Small intestine (tissue), 7 donors: ENCODE results near the gene C10orf67. TPM values are rescaled to one million over a fixed set of nuclear protein-coding genes. Genes with fewer than 3 reads are reported as not detected.

Source experiments
- DNase-seq, 2 donors: peaks; one replicate each; pipeline versions ENCODE4 v3.0.0 to v3.0.0-alpha.2; 2013
- FAIRE-seq: peaks from 2 replicates; lab custom pipeline; 2012; peaks lifted over from hg19 to GRCh38; lab: Jason Lieb, UNC
- H3K27ac ChIP-seq, 3 donors: one replicate each; pipeline ENCODE4 v1.5.1; 2013; ENCODE audit warnings: low read length in 2 of 3, mild to moderate bottlenecking in 2 of 3, control low read depth in 1 of 3, inconsistent platforms in 1 of 3, low read depth in 1 of 3, moderate library complexity in 1 of 3
- H3K27me3 ChIP-seq, 3 donors: one replicate each; pipeline ENCODE4 v1.6.1; 2013; ENCODE audit warnings: low read length in 3 of 3, inconsistent platforms in 1 of 3; ENCODE audit not compliant: control insufficient read depth in 3 of 3, insufficient read depth in 3 of 3
- H3K36me3 ChIP-seq, 3 donors: one replicate each; pipeline ENCODE4 v1.6.1; 2013; ENCODE audit warnings: low read length in 3 of 3, inconsistent platforms in 1 of 3, low read depth in 1 of 3, mild to moderate bottlenecking in 1 of 3, moderate library complexity in 1 of 3; ENCODE audit not compliant: control insufficient read depth in 3 of 3, insufficient read depth in 2 of 3
- H3K4me1 ChIP-seq, 3 donors: one replicate each; pipeline ENCODE4 v1.6.1; 2013; ENCODE audit warnings: low read length in 2 of 3, inconsistent platforms in 1 of 3, low read depth in 1 of 3, mild to moderate bottlenecking in 1 of 3, moderate library complexity in 1 of 3; ENCODE audit not compliant: control insufficient read depth in 3 of 3, insufficient read depth in 2 of 3
- H3K4me3 ChIP-seq, 3 donors: one replicate each; pipeline ENCODE4 v1.5.1; 2013; ENCODE audit warnings: low read length in 3 of 3, control low read depth in 1 of 3, inconsistent platforms in 1 of 3, low read depth in 1 of 3, mild to moderate bottlenecking in 1 of 3, moderate library complexity in 1 of 3
- H3K9me3 ChIP-seq, 2 donors: one replicate each; pipeline ENCODE4 v1.6.1; 2013; ENCODE audit warnings: low read depth in 1 of 2, low read length in 1 of 2; ENCODE audit not compliant: control insufficient read depth in 2 of 2, insufficient read depth in 1 of 2
- WGBS, 3 donors: extraction: QIAGEN DNeasy Blood & Tissue Kit; methylation state at CpG; one replicate each; pipeline ENCODE4 v1.1.7; 2013; 5-methylcytosine and 5-hydroxymethylcytosine counted together
- polyA plus RNA-seq, 4 donors: library from polyadenylated mRNA; stranded (reverse) in 3 of 4; unstranded in 1 of 4; fragments of 200-250 nt in 3 of 4; fragments of 120-200 nt in 1 of 4; gene quantifications; one replicate each; pipeline versions ENCODE4 v1.2.1 to v1.2.3, GENCODE V29; 2013
- donor health status: healthy with polysubstance abuse.
- donor health status: control.
- donor health status: control.
- donor health status: Bipolar disorder and iron deficiency.
- donor health status: healthy.

C10orf67 gene
- polyA plus RNA-seq, 4 donors = 0.07 to 0.10 TPM; not detected in 2

GRCh38 chr10:23325132-23325531 is 19.5 kb downstream of the C10orf67 start:
- no peak overlapping the region for H3K27ac ChIP-seq
- 85 to 94% (median 94%) methylated on average over 1 of the region's 1 CpG for WGBS, 3 donors
- peaks cover 0 to 2% of the 10 kb centered on the region in 2 donors for H3K9me3 ChIP-seq
- H3K4me3 ChIP-seq = no peak overlapping the region
- no peaks in the 10 kb centered on the region for H3K4me1 ChIP-seq
- peaks cover 0 to 4% (median 0%) of the 10 kb centered on the region in 3 donors for H3K27me3 ChIP-seq
- DNase-seq (no peak), FAIRE-seq (no peak)
- H3K36me3 ChIP-seq = no peaks in the 10 kb centered on the region

GRCh38 chr10:23324351-23324750 is 20.2 kb downstream of the C10orf67 start:
- WGBS, 3 donors = 92 to 100% (median 96%) methylated on average over 1 of the region's 1 CpG
- peaks cover 0 to 4% (median 0%) of the 10 kb centered on the region in 3 donors for H3K27me3 ChIP-seq
- no peaks in the 10 kb centered on the region for H3K9me3 ChIP-seq
- FAIRE-seq (no peak), DNase-seq (no peak)
- no peaks in the 10 kb centered on the region for H3K4me1 ChIP-seq
- H3K36me3 ChIP-seq = no peaks in the 10 kb centered on the region
- no peak overlapping the region for H3K27ac ChIP-seq
- no peak overlapping the region for H3K4me3 ChIP-seq

GRCh38 chr10:23322082-23322481 is 22.5 kb downstream of the C10orf67 start:
- no peaks in the 10 kb centered on the region for H3K4me1 ChIP-seq
- no peak for DNase-seq
- no peaks in the 10 kb centered on the region for H3K36me3 ChIP-seq
- FAIRE-seq = no peak
- peaks cover 0 to 4% (median 0%) of the 10 kb centered on the region in 3 donors for H3K27me3 ChIP-seq
- 71 to 85% (median 82%) methylated on average over 1 of the region's 1 CpG for WGBS, 3 donors
- H3K27ac ChIP-seq = no peak overlapping the region
- H3K9me3 ChIP-seq = peaks cover 0 to 2% of the 10 kb centered on the region in 2 donors
- no peak overlapping the region for H3K4me3 ChIP-seq

GRCh38 chr10:23319835-23320234 is 24.8 kb downstream of the C10orf67 start:
- 87 to 94% (median 88%) methylated on average over 4 of the region's 4 CpGs for WGBS, 3 donors
- DNase-seq (no peak), FAIRE-seq (no peak)
- no peak overlapping the region for H3K4me3 ChIP-seq
- H3K9me3 ChIP-seq = peaks cover 0 to 11% of the 10 kb centered on the region in 2 donors
- no peaks in the 10 kb centered on the region for H3K36me3 ChIP-seq
- H3K27me3 ChIP-seq = peaks cover 0 to 4% (median 0%) of the 10 kb centered on the region in 3 donors
- H3K27ac ChIP-seq = no peak overlapping the region
- no peaks in the 10 kb centered on the region for H3K4me1 ChIP-seq

GRCh38 chr10:23318359-23318758 is 26.2 kb downstream of the C10orf67 start:
- FAIRE-seq (no peak), DNase-seq (no peak)
- Histone ChIP-seq H3K27ac (no peak overlapping the region), H3K4me3 (no peak overlapping the region), H3K4me1 (no peaks in the 10 kb centered on the region), H3K9me3 (peaks cover 0 to 11% of the 10 kb centered on the region in 2 donors), H3K27me3 (no peaks in the 10 kb centered on the region), H3K36me3 (no peaks in the 10 kb centered on the region)
- WGBS, 3 donors = 67 to 75% (median 67%) methylated on average over 3 of the region's 3 CpGs

GRCh38 chr10:23317416-23317815 is 27.2 kb downstream of the C10orf67 start:
- no peak overlapping the region for H3K4me3 ChIP-seq
- H3K27ac ChIP-seq = no peak overlapping the region
- DNase-seq (no peak), FAIRE-seq (no peak)
- H3K4me1 ChIP-seq = no peaks in the 10 kb centered on the region
- no peaks in the 10 kb centered on the region for H3K36me3 ChIP-seq
- no peaks in the 10 kb centered on the region for H3K27me3 ChIP-seq
- 67 to 83% (median 74%) methylated on average over 3 of the region's 3 CpGs for WGBS, 3 donors
- peaks cover 0 to 11% of the 10 kb centered on the region in 2 donors for H3K9me3 ChIP-seq

- Histone ChIP-seq H3K27ac (no peak overlapping the region), H3K27me3 (no peaks in the 10 kb centered on the region), H3K36me3 (no peaks in the 10 kb centered on the region), H3K4me3 (no peak overlapping the region), H3K4me1 (no peaks in the 10 kb centered on the region), H3K9me3 (peaks cover 0 to 11% of the 10 kb centered on the region in 2 donors)
- DNase-seq = no peak
- WGBS, 3 donors = 79 to 87% (median 86%) methylated on average over 6 of the region's 6 CpGs
- no peak for FAIRE-seq
Observed at GRCh38 chr10:23316406-23316805, 28.2 kb downstream of the C10orf67 start.

GRCh38 chr10:23315966-23316365 is 28.6 kb downstream of the C10orf67 start:
- no peaks in the 10 kb centered on the region for H3K27me3 ChIP-seq
- H3K4me3 ChIP-seq = no peak overlapping the region
- WGBS, 3 donors = 90 to 96% (median 92%) methylated on average over 3 of the region's 3 CpGs
- DNase-seq = no peak
- no peaks in the 10 kb centered on the region for H3K4me1 ChIP-seq
- H3K9me3 ChIP-seq = peaks cover 0 to 11% of the 10 kb centered on the region in 2 donors
- FAIRE-seq = no peak
- no peak overlapping the region for H3K27ac ChIP-seq
- no peaks in the 10 kb centered on the region for H3K36me3 ChIP-seq

GRCh38 chr10:23314835-23315239 is 29.8 kb downstream of the C10orf67 start:
- no peaks in the 10 kb centered on the region for H3K4me1 ChIP-seq
- no peaks in the 10 kb centered on the region for H3K36me3 ChIP-seq
- 1 to 3% (median 1%) methylated on average over 3 of the region's 3 CpGs for WGBS, 3 donors
- FAIRE-seq (peak; percentile 76), DNase-seq (peak; percentile 72 to 75)
- no peak overlapping the region for H3K4me3 ChIP-seq
- no peaks in the 10 kb centered on the region for H3K27me3 ChIP-seq
- H3K27ac ChIP-seq = no peak overlapping the region
- H3K9me3 ChIP-seq = peaks cover 0 to 11% of the 10 kb centered on the region in 2 donors
